Measurements from ENCODE around the gene RAB38. TPM values are rescaled to one million over a fixed set of nuclear protein-coding genes. Genes with fewer than 3 reads are reported as not detected.

Gene RAB38
- total RNA-seq, 1 experiment from 2014 or later = 18.7 TPM

DNA sequence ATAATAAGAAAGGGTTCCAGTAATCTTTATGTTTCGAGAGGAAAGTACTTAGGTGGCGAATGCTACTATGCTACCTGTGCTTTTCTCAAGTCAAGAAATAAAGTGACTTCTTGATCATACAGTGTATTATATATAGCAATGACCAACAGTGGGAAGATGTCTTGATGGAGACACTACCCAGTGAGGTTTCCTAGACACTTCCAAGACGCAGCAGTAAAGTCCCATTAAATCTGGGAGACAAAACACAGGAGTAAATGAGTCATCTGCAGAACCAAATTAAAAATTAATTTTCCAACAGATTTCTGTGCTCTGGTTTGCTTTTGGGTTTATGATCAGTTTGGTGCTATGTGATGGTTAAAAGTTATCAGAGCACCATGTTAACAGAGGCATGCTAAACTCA, 29.1 kb upstream of the RAB38 start:
- H4K91ac ChIP-seq (ENCODE audit: insufficient read length, low read depth, low read length) = no peak overlapping the region
- no CpG with 5 or more reads among the region's 3 CpGs for WGBS (ENCODE audit: extremely low coverage, insufficient read length, low lambda C conversion rate)
- no peaks in the 10 kb centered on the region for H3K79me2 ChIP-seq (ENCODE audit: insufficient read depth, low read length)
- no peaks in the 10 kb centered on the region for H3K4me1 ChIP-seq (ENCODE audit: insufficient read depth, low read length)
- H3K9me3 ChIP-seq (ENCODE audit: control insufficient read depth, low read depth, low read length) = no peaks in the 10 kb centered on the region
- no peaks in the 10 kb centered on the region for H3K27me3 ChIP-seq (ENCODE audit: insufficient read depth, low read length)
- no peak overlapping the region for H2AFZ ChIP-seq (ENCODE audit: low read length)
- no peaks in the 10 kb centered on the region for H4K20me1 ChIP-seq (ENCODE audit: control insufficient read depth, insufficient read depth, insufficient read length)
- H2BK20ac ChIP-seq (ENCODE audit: low read depth, low read length, poor library complexity, severe bottlenecking) = no peak overlapping the region
- Mint-ChIP-seq H3K4me1 (no peaks in the 10 kb centered on the region), H3K9me3 (no peaks in the 10 kb centered on the region), H3K27me3 (ENCODE audit: low read depth) (no peaks in the 10 kb centered on the region), H3K4me3 (no peak overlapping the region), H3K36me3 (ENCODE audit: insufficient read depth in 1 of 3, low read depth in 3 of 3) (no peaks in the 10 kb centered on the region), H3K27ac (no peak overlapping the region)
- DNase-seq = no peak
- H3K4ac ChIP-seq (ENCODE audit: low read depth, low read length) = no peak overlapping the region
- no peak overlapping the region for H3K9ac ChIP-seq (ENCODE audit: extremely low read depth, insufficient read length, low read length)
- no peak overlapping the region for H4K5ac ChIP-seq (ENCODE audit: insufficient read length, low read depth, low read length)
- no peaks in the 10 kb centered on the region for H3K23me2 ChIP-seq (ENCODE audit: insufficient read length, low read depth, low read length, poor library complexity, severe bottlenecking)
- H3K79me1 ChIP-seq (ENCODE audit: insufficient read depth, low read depth, low read length, poor library complexity, severe bottlenecking) = no peaks in the 10 kb centered on the region
- H3K4me2 ChIP-seq (ENCODE audit: insufficient read depth, insufficient read length, low read length) = no peak overlapping the region
- no peak overlapping the region for H3K14ac ChIP-seq (ENCODE audit: insufficient read depth, low read length)
- no peak overlapping the region for H2BK15ac ChIP-seq (ENCODE audit: low read depth, low read length)
- no peak overlapping the region for H2AK5ac ChIP-seq (ENCODE audit: insufficient read length, low read length)
- no peak overlapping the region for H3K23ac ChIP-seq (ENCODE audit: insufficient read length, low read depth, low read length)
- H3K18ac ChIP-seq (ENCODE audit: insufficient read length, low read depth, low read length) = no peak overlapping the region
- no peak overlapping the region for H3K56ac ChIP-seq (ENCODE audit: insufficient read length, low read depth, low read length)
- no peak overlapping the region for H2BK5ac ChIP-seq (ENCODE audit: insufficient read length, low read length)
- H3K27ac ChIP-seq (ENCODE audit: insufficient read length, low read depth, low read length) = no peak overlapping the region
- TF ChIP-seq, protein P1, sequence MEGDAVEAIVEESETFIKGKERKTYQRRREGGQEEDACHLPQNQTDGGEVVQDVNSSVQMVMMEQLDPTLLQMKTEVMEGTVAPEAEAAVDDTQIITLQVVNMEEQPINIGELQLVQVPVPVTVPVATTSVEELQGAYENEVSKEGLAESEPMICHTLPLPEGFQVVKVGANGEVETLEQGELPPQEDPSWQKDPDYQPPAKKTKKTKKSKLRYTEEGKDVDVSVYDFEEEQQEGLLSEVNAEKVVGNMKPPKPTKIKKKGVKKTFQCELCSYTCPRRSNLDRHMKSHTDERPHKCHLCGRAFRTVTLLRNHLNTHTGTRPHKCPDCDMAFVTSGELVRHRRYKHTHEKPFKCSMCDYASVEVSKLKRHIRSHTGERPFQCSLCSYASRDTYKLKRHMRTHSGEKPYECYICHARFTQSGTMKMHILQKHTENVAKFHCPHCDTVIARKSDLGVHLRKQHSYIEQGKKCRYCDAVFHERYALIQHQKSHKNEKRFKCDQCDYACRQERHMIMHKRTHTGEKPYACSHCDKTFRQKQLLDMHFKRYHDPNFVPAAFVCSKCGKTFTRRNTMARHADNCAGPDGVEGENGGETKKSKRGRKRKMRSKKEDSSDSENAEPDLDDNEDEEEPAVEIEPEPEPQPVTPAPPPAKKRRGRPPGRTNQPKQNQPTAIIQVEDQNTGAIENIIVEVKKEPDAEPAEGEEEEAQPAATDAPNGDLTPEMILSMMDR (conservative IDR thresholded peaks at IDR 0.05) = no peak
- no peak overlapping the region for H2BK12ac ChIP-seq (ENCODE audit: insufficient read length, low read depth, low read length)
- no peak overlapping the region for H2BK120ac ChIP-seq (ENCODE audit: low read depth, low read length, poor library complexity, severe bottlenecking)
- no peak overlapping the region for H4K8ac ChIP-seq (replicated peaks; ENCODE audit: insufficient read length, low read depth, low read length)
- H3T11ph ChIP-seq (ENCODE audit: low read length) = no peak overlapping the region

Measured in H9 (cell line).